ENCODE measurements around the gene CEP85L.

Gene CEP85L

GRCh38 chr6:118504611-118505010 lies 146.8 kb downstream of the CEP85L start:
- no peak for DNase-seq (ENCODE audit: extremely low read depth, insufficient read length)
- Histone ChIP-seq H3K4me3 (replicated peaks; ENCODE audit: low read depth, low read length) (no peak overlapping the region), H3K36me3 (ENCODE audit: control insufficient read depth, insufficient read depth, low read length) (no peaks in the 10 kb centered on the region), H3K27me3 (replicated peaks; ENCODE audit: control insufficient read depth, insufficient read depth, low read length) (no peaks in the 10 kb centered on the region)
- TF ChIP-seq CTCF (IDR thresholded peaks at IDR 0.05; ENCODE audit: insufficient read depth, low read length, poor library complexity, severe bottlenecking) = no peak

- TF ChIP-seq CTCF (IDR thresholded peaks at IDR 0.05; ENCODE audit: insufficient read depth, low read length, poor library complexity, severe bottlenecking) = no peak
- no peaks in the 10 kb centered on the region for H3K27me3 ChIP-seq (replicated peaks; ENCODE audit: control insufficient read depth, insufficient read depth, low read length)
- H3K36me3 ChIP-seq (ENCODE audit: control insufficient read depth, insufficient read depth, low read length) = no peaks in the 10 kb centered on the region
- no peak overlapping the region for H3K4me3 ChIP-seq (replicated peaks; ENCODE audit: low read depth, low read length)
- no peak for DNase-seq (ENCODE audit: extremely low read depth, insufficient read length)
Observed at GRCh38 chr6:118502169-118502568, 149.2 kb downstream of the CEP85L start.

GRCh38 chr6:118501765-118502164 lies 149.6 kb downstream of the CEP85L start:
- no peak for TF ChIP-seq CTCF (IDR thresholded peaks at IDR 0.05; ENCODE audit: insufficient read depth, low read length, poor library complexity, severe bottlenecking)
- no peak overlapping the region for H3K4me3 ChIP-seq (replicated peaks; ENCODE audit: low read depth, low read length)
- H3K27me3 ChIP-seq (replicated peaks; ENCODE audit: control insufficient read depth, insufficient read depth, low read length) = no peaks in the 10 kb centered on the region
- no peak for DNase-seq (ENCODE audit: extremely low read depth, insufficient read length)
- H3K36me3 ChIP-seq (ENCODE audit: control insufficient read depth, insufficient read depth, low read length) = no peaks in the 10 kb centered on the region

- Histone ChIP-seq H3K4me3 (replicated peaks; ENCODE audit: low read depth, low read length) (no peak overlapping the region), H3K36me3 (ENCODE audit: control insufficient read depth, insufficient read depth, low read length) (no peaks in the 10 kb centered on the region)
Observed at GRCh38 chr6:118501099-118501498, 150.3 kb downstream of the CEP85L start.

GRCh38 chr6:118500130-118501015 lies 151.0 kb downstream of the CEP85L start:
- no peak for TF ChIP-seq CTCF (IDR thresholded peaks at IDR 0.05; ENCODE audit: insufficient read depth, low read length, poor library complexity, severe bottlenecking)
- Histone ChIP-seq H3K27me3 (replicated peaks; ENCODE audit: control insufficient read depth, insufficient read depth, low read length) (no peaks in the 10 kb centered on the region), H3K4me3 (replicated peaks; ENCODE audit: low read depth, low read length) (no peak overlapping the region), H3K36me3 (ENCODE audit: control insufficient read depth, insufficient read depth, low read length) (no peaks in the 10 kb centered on the region)
- DNase-seq (ENCODE audit: extremely low read depth, insufficient read length) = no peak

More at GRCh38 chr6:118501099-118501498, 150.3 kb downstream of the CEP85L start:
- no peaks in the 10 kb centered on the region for H3K27me3 ChIP-seq (replicated peaks; ENCODE audit: control insufficient read depth, insufficient read depth, low read length)
- no peak for DNase-seq (ENCODE audit: extremely low read depth, insufficient read length)
- no peak for TF ChIP-seq CTCF (IDR thresholded peaks at IDR 0.05; ENCODE audit: insufficient read depth, low read length, poor library complexity, severe bottlenecking)
